Femur (tissue), 1 donor: ENCODE measurements around the gene DDX24.

Experiments used
- DNase-seq: peaks from one replicate; pipeline ENCODE4 v3.0.0-alpha.2; 2017

DDX24 gene, protein sequence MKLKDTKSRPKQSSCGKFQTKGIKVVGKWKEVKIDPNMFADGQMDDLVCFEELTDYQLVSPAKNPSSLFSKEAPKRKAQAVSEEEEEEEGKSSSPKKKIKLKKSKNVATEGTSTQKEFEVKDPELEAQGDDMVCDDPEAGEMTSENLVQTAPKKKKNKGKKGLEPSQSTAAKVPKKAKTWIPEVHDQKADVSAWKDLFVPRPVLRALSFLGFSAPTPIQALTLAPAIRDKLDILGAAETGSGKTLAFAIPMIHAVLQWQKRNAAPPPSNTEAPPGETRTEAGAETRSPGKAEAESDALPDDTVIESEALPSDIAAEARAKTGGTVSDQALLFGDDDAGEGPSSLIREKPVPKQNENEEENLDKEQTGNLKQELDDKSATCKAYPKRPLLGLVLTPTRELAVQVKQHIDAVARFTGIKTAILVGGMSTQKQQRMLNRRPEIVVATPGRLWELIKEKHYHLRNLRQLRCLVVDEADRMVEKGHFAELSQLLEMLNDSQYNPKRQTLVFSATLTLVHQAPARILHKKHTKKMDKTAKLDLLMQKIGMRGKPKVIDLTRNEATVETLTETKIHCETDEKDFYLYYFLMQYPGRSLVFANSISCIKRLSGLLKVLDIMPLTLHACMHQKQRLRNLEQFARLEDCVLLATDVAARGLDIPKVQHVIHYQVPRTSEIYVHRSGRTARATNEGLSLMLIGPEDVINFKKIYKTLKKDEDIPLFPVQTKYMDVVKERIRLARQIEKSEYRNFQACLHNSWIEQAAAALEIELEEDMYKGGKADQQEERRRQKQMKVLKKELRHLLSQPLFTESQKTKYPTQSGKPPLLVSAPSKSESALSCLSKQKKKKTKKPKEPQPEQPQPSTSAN

DNA sequence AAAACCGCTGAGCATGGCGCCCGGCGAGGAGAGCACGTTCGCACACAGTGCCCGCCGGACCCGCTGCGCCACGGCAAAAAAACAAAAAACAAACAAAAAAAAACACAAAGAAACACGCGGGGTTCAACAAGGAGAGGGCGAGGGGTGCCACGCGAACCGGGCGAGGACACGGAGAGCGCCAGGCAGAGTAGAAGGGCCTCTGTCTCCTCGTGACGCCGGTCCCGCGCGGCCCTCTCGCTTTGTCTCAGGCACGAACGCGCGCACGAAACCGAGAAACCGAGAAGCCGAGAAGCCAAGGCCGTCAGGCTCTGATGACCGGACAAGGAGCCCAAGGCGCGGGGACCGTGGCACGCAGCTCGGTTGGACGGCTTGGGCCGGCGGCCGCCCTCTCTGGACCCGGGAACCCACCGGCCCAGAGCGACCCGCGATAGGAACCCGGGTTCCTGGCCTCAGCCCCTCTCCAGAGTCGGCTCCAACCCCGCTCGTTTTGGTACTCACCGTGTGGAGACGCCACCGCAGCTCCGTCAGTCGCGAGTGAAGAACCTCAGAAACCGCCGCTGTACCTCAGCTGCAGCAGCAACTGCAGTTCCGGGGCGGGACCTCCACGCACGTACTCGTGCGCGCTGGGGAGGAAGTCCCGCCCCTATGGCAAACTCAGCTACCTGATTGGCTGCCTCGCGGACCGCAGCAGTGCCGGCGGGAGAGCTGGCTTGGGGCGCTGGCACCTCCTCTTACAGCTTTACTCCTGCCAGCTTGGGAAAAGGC, at the start of gene DDX24, which contains the start of gene IFI27L1:
TSS of gene DDX24 (minus strand) at position 582 of the 765 bp plus-strand sequence. CDS start 1,460 bp downstream, outside the sequence.
TSS of gene IFI27L1 (plus strand) at position 690 of the 765 bp plus-strand sequence. CDS start 15,628 bp downstream, outside the sequence.
- DNase-seq: peak; percentile 98

DNA sequence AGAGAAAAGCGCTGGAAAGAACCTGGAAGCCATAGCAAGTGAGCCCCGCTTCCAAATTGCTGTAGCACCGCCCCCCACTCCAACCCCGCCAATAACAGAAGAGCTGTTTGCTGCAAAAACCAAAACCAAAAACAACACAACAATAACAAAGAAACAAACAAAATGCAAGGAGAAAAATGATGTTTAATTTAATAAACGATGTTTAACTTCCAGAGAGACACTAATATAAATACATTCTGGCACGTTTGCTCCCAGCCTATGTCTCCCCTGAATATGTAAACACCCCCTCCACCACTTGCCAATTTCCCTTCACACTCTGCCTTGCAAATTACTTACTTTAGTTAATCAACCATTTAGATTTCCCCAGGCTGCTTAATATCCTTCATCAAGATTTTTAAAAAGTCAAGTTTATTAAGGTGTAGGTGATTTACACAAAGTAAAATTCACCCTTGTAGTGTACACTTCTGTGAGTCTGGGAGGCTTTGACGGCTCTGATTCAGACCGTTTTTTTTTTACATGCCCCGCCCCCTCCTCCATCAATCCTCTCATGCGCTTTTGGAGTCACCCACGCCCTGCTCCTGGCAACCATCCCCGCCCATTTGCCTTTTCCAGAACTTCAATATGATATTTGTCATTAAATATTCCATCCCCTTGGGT, 48.9 kb upstream of the DDX24 start:
- DNase-seq: peak; percentile 51

DNA sequence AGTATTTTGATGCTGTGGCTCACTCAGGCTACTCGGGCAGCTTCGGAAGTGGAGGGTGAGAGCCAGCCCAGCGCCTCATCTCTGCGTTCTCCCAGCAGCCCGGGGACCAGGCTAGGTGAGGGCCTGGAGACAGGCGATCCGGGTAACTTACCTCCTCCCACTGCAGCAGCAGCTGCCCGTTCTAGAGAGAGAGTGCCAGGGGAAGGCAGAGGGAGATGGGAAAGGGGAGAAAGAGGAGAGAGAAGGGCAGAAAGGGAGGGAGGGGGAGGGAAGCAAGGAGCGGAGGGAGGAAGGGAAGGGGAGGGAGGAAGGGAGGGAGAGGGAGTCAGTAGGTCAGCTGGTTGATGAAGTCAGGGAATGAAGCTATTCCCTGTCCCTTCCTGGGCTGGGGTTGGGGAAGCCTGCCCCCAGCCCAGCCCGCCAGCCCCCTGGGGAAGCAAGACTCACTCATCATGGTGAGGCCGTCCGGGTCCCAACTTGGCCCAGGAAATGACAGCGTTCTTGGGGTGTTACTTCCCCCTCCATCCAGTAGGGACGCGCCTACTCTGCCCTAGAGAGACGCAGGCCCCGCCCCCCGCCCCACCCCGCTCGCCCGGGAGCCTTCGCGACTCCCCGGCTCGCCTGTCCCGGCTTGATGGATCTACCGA, 48.2 kb upstream of the DDX24 start, which contains the start of gene IFI27L2:
TSS of gene IFI27L2 (minus strand) at position 494 of the 647 bp plus-strand sequence. CDS start at position 454, 40 bp downstream.
- DNase-seq: peak; percentile 88

DNA sequence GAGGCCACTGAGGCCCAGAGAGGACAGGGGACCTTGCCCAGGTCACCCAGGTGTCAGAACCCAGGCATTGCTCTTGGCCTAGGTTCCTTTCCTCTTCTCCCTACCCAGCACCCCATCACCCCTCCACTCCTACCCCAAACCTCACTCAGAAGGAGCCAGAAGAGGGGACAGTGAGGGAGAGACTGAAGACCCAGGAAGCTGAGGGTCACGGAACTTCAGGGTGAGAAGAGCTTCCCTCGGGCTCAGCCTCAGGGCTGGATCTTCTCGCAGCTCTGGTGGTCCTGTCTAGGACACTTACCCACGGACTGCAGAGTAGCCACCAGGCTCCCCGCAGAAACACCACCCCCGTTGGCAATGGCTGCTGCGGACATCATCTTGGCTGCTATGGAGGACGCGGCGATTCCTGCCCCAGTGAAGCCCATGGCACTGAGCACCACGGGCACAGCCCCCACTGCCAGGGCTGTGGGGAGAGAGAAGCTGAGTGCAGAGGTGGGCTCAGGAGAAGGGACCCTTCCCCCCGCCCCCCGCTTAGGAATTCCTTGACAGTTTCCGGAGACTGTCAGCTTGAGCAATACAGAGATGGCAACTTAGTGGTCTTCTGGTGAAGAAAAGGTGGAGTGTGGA, 47.3 kb upstream of the DDX24 start:
- DNase-seq: no peak

DNA sequence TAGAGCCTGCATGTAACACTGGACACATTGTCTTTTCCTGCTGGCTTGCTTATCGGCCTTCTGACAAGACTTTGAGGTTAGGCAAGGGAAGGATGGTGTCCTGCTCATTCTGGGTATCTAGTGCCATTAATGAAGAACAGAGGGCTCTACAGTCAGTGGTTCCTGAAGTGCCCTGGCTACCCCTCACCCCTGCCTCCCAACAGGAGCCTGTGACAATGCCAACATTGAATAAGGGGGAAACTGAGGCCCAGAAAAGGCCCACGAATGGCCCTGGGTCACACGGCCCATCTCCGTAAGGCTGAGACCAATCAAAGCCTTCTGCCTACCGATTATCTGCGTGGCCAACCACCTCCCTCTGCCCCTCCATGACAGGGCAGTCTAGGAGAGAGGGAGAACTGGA, 46.3 kb upstream of the DDX24 start:
- DNase-seq: no peak

DNA sequence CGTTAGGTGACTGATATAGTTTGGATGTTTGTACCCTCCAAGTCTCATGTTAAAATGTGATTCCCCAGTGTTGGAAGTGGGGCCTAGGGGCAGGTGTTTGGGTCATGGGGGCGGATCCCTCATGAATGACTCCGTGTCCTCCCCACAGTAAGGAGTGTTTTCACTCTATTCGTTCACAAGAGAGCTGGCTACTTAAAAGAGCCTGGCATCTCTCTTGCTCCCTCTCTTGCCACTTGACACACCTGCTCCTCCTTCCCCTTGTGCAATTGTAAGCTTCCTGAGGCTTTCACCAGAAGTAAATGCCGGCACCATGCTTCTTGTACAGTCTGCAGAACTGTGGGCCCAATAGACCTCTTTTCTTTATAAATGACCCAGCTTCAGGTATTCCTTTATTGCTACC, 45.8 kb upstream of the DDX24 start:
- no peak for DNase-seq

DNA sequence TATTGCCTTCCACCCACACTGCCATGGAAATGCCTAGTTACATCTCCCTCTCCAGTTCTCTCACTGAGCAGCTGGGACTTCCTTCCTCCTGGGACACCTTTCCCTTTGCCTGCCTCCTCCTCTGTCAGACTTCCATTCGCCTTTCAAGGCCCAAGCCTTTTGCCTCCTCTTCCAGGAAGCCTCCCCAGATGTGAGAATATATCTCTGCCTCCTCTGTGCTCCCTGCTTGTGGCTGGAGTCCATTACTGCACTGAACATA, 45.3 kb upstream of the DDX24 start:
- no peak for DNase-seq

DNA sequence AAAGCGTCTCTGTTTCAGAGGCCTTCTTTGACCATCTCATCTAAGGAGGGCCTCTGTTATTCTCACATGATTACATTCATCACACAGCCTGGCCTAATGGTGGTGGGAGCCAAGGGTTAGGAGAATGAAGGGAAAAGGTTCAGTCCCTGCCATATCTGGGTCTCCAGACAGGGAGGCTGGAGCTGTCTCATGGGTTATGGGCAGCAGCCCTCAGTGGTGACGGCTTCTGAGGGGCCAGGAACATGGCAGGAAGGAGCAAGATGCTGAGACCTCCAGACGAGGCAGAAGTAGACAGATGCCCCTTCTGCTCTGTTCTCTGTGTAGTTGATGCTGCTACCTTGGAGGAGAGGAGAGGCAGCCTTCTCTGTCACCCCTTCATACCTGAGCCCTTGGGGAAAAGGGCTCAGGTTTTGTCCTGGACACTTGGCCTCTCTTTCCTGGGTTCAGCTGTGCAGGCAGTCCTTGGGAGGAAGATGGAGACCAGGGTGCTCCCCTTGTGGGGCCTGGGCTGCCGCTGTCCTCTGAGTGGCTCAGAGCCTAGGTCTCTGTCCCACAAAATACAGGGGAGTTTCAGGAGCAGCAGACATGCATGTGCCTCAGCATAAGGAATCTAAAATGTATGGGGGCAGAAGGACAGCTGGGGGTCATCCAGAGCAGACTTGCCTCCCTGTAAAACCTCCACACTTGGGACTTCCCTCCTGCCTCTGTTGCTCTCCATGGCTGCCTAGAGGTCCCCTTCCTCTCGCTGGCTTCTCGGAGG, 44.8 kb upstream of the DDX24 start:
- DNase-seq: no peak

DNA sequence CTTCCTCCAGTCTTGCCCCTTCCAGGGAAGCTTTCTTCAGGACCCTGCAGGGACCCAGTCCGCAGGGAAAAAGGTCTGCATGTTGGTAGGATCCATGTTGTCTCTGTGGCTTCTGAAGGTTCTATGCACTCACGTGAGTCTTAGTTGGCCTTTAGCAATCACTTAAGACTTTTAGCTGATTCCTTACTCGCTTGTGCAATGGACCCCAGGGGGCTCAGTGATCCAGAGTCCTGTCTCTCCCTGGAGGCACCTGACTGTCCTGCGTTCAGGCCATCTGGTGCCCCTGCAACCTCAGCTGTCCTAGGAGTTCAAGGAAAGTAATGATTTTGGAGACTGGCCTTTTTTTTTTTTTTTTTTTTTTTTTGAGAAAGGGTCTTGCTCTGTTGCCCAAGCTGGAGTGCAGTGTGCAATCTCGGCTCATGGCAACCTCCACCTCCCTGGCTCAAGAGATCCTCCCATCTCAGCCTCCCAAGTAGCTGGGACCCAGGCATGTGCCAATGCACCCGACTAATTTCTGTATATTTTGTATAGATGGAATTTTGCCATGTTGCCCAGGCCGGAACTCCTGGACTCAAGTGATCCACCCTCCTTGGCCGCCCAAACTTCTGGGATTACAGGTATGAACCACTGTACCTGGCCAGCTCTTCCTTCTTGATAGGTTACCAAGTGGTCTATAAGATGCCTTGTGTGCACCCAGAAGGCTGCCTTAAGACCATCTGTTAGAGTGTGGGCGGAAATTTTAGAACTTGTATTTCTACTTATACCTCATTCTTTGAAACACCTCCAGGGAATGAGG, 43.8 kb upstream of the DDX24 start:
- no peak for DNase-seq

DNA sequence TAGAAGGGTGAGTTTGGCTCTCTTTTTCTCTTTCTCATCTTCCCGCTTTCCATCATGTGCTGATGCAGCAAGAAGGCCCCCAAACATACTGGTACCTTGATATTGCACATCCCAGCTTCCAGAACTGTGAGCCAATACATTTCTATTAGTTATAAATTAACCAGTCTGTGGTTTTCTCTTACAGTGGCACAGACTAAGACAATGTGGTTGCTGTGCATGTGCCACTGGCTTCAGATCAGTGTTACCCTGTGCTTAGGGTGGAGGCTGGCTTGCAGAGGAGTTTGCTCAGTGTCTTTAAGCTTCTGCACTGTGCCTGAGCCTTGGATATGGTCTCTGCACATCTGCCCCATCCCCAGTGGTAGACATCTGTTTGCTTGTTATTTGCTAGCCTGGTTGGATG, 42.9 kb upstream of the DDX24 start:
- DNase-seq: no peak

DNA sequence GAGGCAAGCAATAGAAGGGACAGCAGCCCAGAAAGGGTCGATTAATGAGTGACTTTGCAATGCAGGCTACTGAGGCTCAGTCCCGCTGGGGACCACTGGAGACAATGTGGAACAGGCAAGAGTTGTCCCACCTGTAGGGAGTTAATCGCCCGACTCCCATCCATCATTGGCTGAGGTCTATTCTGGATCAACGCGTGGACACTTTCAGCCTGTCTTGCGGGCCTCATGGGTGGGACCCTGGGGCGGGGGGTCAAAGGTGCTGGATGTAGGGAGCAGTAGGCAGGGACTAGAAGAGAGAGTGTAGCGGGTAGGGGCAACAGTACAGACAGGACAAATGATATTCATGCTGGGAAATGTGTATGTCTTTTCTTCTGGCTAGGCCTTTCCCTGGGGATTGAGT, 42.3 kb upstream of the DDX24 start:
- no peak for DNase-seq

DNA sequence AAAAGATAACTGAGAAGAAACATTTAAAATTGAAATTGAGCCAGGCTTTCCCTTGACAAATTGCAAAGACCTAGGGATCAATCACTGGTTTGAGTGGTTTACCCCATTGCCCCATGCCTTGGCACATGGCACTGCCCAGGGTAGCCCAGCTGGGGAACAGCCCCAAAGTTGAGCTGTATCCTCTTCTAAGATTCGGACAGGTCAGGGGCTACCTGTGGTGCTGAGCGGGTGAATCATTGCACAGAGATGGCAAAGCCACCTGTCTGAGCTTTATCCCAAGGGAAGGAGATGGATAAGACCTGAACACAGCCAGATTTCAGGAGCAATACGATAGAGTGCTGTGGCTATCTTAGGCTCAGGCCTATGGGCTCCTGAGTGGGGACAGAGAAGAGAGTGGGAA, 41.4 kb upstream of the DDX24 start:
- DNase-seq: no peak

DNA sequence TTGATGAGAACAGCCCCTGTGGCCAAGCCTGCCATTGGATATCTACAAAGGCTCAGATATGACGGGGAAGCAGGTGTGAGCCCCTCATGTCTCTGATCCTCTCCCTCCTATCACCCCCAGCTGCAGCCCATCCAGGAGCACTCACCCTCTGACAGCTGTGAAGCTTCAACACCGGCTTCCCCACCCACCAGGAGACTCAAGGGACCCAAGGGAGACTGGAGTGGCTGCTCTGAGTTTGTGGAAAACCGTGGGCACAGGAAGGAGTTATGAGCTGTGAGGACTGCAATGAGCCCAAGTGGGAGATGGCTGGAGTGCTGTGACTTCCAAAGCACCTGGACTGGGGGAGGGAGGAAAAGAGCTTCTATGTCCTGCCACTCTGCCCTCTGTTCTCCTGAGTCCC, 40.5 kb upstream of the DDX24 start:
- no peak for DNase-seq

DNA sequence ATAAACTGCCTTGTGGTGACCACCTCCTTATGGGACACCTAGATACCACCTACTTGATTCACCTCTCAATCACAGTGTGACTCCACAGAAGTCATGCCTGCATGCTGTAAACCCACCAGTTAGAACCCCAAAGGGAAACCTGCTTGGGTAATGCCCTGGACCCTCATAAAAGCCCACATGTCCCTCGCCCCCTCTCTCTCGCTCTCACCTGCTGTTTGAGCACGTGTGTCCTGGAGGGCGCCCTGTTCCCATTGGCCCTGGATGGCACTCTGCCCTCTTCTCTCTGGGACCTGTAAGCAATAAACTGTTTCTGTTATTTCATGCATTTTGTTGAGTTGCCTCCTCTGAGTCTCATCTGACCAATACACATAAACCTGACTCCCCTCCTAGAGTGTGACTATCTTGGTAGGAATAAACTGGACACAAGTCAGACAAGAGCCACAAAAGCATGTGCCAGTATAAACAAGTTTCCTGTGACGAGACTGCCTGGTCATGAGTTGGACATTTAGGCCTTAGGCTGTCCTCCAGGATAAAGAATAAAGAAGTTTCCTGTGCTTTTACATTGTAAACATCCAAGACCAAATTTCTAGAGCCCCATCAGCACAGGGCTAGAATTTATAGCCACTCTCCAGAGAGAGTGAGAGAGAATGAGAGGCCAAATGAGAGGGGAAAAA, 39.8 kb upstream of the DDX24 start:
- DNase-seq: no peak

DNA sequence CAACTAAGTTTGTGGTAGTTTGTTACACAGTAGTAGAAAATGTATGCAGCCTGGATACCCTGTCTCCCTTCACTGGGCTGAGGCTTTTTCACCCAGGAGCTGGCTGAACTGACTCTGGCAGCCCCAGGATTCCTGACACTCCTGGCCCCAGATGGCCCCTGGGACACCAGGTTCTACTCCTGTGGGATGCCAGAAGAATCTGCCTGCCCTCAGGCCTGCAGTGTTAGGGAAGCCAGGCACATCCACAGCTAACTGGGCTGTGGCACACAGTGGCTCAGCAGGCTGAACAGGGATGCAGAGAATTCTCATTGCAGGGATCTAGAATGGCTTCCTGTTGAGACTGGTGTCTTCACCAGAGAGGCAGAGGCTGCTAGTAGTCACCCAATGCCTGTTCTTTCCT, 38.1 kb upstream of the DDX24 start:
- DNase-seq: no peak

DNA sequence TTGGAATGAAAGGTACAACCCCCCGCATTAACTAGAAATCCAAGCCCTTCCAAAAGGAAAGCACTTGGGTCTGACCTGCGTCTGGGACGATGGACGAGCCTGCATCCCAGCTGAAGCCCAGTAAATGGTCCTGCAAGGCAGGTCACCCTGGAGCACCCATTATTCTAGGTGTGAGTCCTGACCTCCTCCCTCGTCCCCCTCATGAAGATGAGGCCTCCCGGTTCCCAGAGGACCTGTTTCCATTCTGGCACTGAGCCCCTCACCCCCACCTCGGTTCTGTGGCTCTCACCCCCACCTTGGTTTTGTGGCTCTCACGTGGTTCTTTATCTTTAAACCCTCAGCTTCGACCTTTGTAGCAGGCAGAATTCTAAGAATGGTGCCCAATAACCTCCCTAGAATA, 36.9 kb upstream of the DDX24 start:
- DNase-seq: no peak

DNA sequence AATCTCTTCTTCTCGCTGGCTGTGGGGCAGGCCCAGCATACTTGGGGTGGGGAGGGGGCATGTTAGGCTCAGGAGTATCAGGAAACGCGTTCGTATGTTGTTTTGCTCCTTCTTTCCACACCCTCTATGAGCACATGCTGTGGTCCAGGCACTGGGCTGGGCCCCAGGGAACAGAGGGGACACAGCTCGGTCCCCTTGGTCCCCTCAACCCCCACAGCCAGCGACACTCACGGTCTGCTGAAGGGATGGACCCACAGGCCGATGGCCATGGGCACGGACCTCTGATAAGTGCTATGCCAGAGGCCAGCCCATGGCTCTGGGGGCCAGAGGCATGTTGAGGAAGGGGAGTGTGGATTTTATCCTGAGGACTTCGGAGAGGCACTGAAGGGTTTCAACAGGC, 35.7 kb upstream of the DDX24 start:
- DNase-seq: no peak

DNA sequence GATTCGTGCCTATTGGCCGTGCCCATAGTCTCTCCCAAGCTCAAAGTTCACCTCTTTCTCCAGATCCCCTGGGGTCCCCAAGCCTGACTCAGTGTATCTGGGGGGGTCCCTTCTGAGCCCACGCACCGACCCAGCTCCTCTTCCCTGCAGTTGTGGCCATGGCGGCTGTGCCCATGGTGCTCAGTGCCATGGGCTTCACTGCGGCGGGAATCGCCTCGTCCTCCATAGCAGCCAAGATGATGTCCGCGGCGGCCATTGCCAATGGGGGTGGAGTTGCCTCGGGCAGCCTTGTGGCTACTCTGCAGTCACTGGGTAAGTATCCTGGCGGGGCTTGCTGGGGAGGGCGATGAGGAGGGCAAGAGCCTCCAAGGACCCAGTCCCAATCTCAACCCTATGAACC, 34.6 kb upstream of the DDX24 start:
- no peak for DNase-seq

DNA sequence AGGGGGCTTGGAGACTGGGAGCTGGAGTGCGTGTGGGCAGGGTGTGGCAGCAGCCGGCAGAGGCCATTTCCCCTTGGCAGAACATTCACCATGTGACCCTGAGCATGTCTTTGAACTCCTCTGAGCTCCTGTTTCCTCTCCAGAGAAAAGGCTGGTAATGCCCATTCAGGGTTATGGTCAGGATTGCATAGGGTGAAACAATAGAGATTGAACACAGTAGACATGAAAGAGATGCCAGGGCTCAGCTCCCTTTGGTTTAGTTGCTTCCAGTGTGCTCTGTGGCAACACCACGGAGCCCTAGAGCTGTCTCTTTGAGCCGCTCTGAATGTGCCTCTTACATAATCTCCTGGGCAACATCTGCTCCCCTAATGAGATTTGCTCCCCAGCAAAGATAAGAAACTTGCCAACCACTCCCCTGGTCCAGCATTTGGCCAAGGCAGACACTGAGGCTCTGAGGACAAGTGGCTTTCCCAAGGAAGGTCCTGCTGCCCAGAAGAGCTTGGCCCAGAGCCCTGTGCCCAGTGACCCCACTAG, 34.1 kb upstream of the DDX24 start:
- no peak for DNase-seq
